Femur (tissue), 1 donor: Measurements from ENCODE around the gene NRL.

Experiments used
- DNase-seq: peaks from one replicate; pipeline ENCODE4 v3.0.0-alpha.2; 2017

The NRL gene

GRCh38 chr14:24080888-24081738 is 33.6 kb downstream of the NRL start:
- DNase-seq, result peak; percentile 51

GRCh38 chr14:24080142-24080530 is 34.6 kb downstream of the NRL start:
- no peak for DNase-seq

- no peak for DNase-seq
Observed at GRCh38 chr14:24079491-24080141, 35.1 kb downstream of the NRL start.

GRCh38 chr14:24078146-24078545 is 36.6 kb downstream of the NRL start:
- DNase-seq, result no peak

- no peak for DNase-seq
Observed at GRCh38 chr14:24077086-24077485, 37.7 kb downstream of the NRL start.

GRCh38 chr14:24076302-24076601 is 38.5 kb downstream of the NRL start:
- no peak for DNase-seq

- DNase-seq, result no peak
Observed at GRCh38 chr14:24075485-24076301, 39.1 kb downstream of the NRL start.

GRCh38 chr14:24074625-24075484 is 39.9 kb downstream of the NRL start:
- DNase-seq, result no peak

GRCh38 chr14:24072881-24073877 is 41.6 kb downstream of the NRL start:
- no peak for DNase-seq

- DNase-seq, result no peak
Observed at GRCh38 chr14:24072436-24072835, 42.3 kb downstream of the NRL start.

GRCh38 chr14:24071836-24072430 is 42.8 kb downstream of the NRL start:
- no peak for DNase-seq

- no peak for DNase-seq
Observed at GRCh38 chr14:24071144-24071697, 43.5 kb downstream of the NRL start, which contains the start of gene CPNE6. TSS of gene CPNE6 (plus strand) at chr14:24071562. CDS start at chr14:24072937, 1,375 bp downstream.

GRCh38 chr14:24070285-24071143 is 44.2 kb downstream of the NRL start:
- DNase-seq, result no peak

- no peak for DNase-seq
Observed at GRCh38 chr14:24069411-24069735, 45.4 kb downstream of the NRL start.

GRCh38 chr14:24068711-24069410 is 45.9 kb downstream of the NRL start:
- no peak for DNase-seq

GRCh38 chr14:24067133-24068082 is 47.3 kb downstream of the NRL start:
- DNase-seq, result no peak

GRCh38 chr14:24066496-24067132 is 48.1 kb downstream of the NRL start:
- no peak for DNase-seq
